Measurements from ENCODE around the gene GALNT13.
A peak's percentile ranks its signal among the peaks of the same experiment; 100 is the strongest.

Gene GALNT13

GRCh38 chr2:154133823-154134222, 262.1 kb downstream of the GALNT13 start:
- Histone ChIP-seq H3K9ac (ENCODE audit: low read length) (no peak overlapping the region), H3K4me3 (ENCODE audit: low read length) (no peak overlapping the region), H3K4me1 (ENCODE audit: control insufficient read depth, low read depth, low read length) (no peaks in the 10 kb centered on the region), H3K36me3 (ENCODE audit: control insufficient read depth, low read depth, low read length) (no peaks in the 10 kb centered on the region), H3K9me3 (ENCODE audit: control insufficient read depth, low read depth, low read length) (no peaks in the 10 kb centered on the region), H3K27ac (ENCODE audit: low read length) (no peak overlapping the region), H3K27me3 (ENCODE audit: control insufficient read depth, insufficient read depth, low read length) (no peaks in the 10 kb centered on the region)

- H3K27me3 ChIP-seq (ENCODE audit: control insufficient read depth, insufficient read depth, low read length), result no peaks in the 10 kb centered on the region
- no peaks in the 10 kb centered on the region for H3K9me3 ChIP-seq (ENCODE audit: control insufficient read depth, low read depth, low read length)
- no peaks in the 10 kb centered on the region for H3K4me1 ChIP-seq (ENCODE audit: control insufficient read depth, low read depth, low read length)
- no peak overlapping the region for H3K9ac ChIP-seq (ENCODE audit: low read length)
- no peak overlapping the region for H3K27ac ChIP-seq (ENCODE audit: low read length)
- no peaks in the 10 kb centered on the region for H3K36me3 ChIP-seq (ENCODE audit: control insufficient read depth, low read depth, low read length)
- no peak overlapping the region for H3K4me3 ChIP-seq (ENCODE audit: low read length)
Observed at GRCh38 chr2:154140249-154141025, 268.7 kb downstream of the GALNT13 start.

- Histone ChIP-seq H3K4me1 (ENCODE audit: control insufficient read depth, low read depth, low read length) (no peaks in the 10 kb centered on the region), H3K9ac (ENCODE audit: low read length) (no peak overlapping the region), H3K36me3 (ENCODE audit: control insufficient read depth, low read depth, low read length) (no peaks in the 10 kb centered on the region), H3K9me3 (ENCODE audit: control insufficient read depth, low read depth, low read length) (no peaks in the 10 kb centered on the region), H3K27ac (ENCODE audit: low read length) (no peak overlapping the region), H3K4me3 (ENCODE audit: low read length) (no peak overlapping the region), H3K27me3 (ENCODE audit: control insufficient read depth, insufficient read depth, low read length) (no peaks in the 10 kb centered on the region)
Observed at GRCh38 chr2:154142480-154142879, 270.8 kb downstream of the GALNT13 start.

GRCh38 chr2:154143105-154143504, 271.4 kb downstream of the GALNT13 start:
- no peaks in the 10 kb centered on the region for H3K27me3 ChIP-seq (ENCODE audit: control insufficient read depth, insufficient read depth, low read length)
- no peaks in the 10 kb centered on the region for H3K4me1 ChIP-seq (ENCODE audit: control insufficient read depth, low read depth, low read length)
- H3K9me3 ChIP-seq (ENCODE audit: control insufficient read depth, low read depth, low read length), result no peaks in the 10 kb centered on the region
- H3K4me3 ChIP-seq (ENCODE audit: low read length), result no peak overlapping the region
- no peak overlapping the region for H3K9ac ChIP-seq (ENCODE audit: low read length)
- peak overlapping the region; percentile 4 for H3K27ac ChIP-seq (ENCODE audit: low read length)
- no peaks in the 10 kb centered on the region for H3K36me3 ChIP-seq (ENCODE audit: control insufficient read depth, low read depth, low read length)

- Histone ChIP-seq H3K27ac (ENCODE audit: low read length) (no peak overlapping the region), H3K9me3 (ENCODE audit: control insufficient read depth, low read depth, low read length) (no peaks in the 10 kb centered on the region), H3K36me3 (ENCODE audit: control insufficient read depth, low read depth, low read length) (no peaks in the 10 kb centered on the region), H3K27me3 (ENCODE audit: control insufficient read depth, insufficient read depth, low read length) (no peaks in the 10 kb centered on the region), H3K4me3 (ENCODE audit: low read length) (no peak overlapping the region), H3K4me1 (ENCODE audit: control insufficient read depth, low read depth, low read length) (no peaks in the 10 kb centered on the region), H3K9ac (ENCODE audit: low read length) (no peak overlapping the region)
Observed at GRCh38 chr2:154158101-154158500, 286.4 kb downstream of the GALNT13 start.

GRCh38 chr2:154161286-154161685, 289.6 kb downstream of the GALNT13 start:
- H3K9ac ChIP-seq (ENCODE audit: low read length), result no peak overlapping the region
- H3K4me1 ChIP-seq (ENCODE audit: control insufficient read depth, low read depth, low read length), result no peaks in the 10 kb centered on the region
- no peak overlapping the region for H3K27ac ChIP-seq (ENCODE audit: low read length)
- H3K36me3 ChIP-seq (ENCODE audit: control insufficient read depth, low read depth, low read length), result no peaks in the 10 kb centered on the region
- no peak overlapping the region for H3K4me3 ChIP-seq (ENCODE audit: low read length)
- no peaks in the 10 kb centered on the region for H3K9me3 ChIP-seq (ENCODE audit: control insufficient read depth, low read depth, low read length)
- H3K27me3 ChIP-seq (ENCODE audit: control insufficient read depth, insufficient read depth, low read length), result no peaks in the 10 kb centered on the region

GRCh38 chr2:154170400-154170799, 298.7 kb downstream of the GALNT13 start:
- Histone ChIP-seq H3K27me3 (ENCODE audit: control insufficient read depth, insufficient read depth, low read length) (no peaks in the 10 kb centered on the region), H3K9ac (ENCODE audit: low read length) (no peak overlapping the region), H3K9me3 (ENCODE audit: control insufficient read depth, low read depth, low read length) (no peaks in the 10 kb centered on the region), H3K27ac (ENCODE audit: low read length) (no peak overlapping the region), H3K4me1 (ENCODE audit: control insufficient read depth, low read depth, low read length) (no peaks in the 10 kb centered on the region), H3K4me3 (ENCODE audit: low read length) (no peak overlapping the region), H3K36me3 (ENCODE audit: control insufficient read depth, low read depth, low read length) (no peaks in the 10 kb centered on the region)

GRCh38 chr2:154173164-154173563, 301.4 kb downstream of the GALNT13 start:
- Histone ChIP-seq H3K4me3 (ENCODE audit: low read length) (no peak overlapping the region), H3K36me3 (ENCODE audit: control insufficient read depth, low read depth, low read length) (no peaks in the 10 kb centered on the region), H3K27me3 (ENCODE audit: control insufficient read depth, insufficient read depth, low read length) (no peaks in the 10 kb centered on the region)

GRCh38 chr2:154173919-154174318, 302.2 kb downstream of the GALNT13 start:
- H3K4me1 ChIP-seq (ENCODE audit: control insufficient read depth, low read depth, low read length), result no peaks in the 10 kb centered on the region
- no peaks in the 10 kb centered on the region for H3K27me3 ChIP-seq (ENCODE audit: control insufficient read depth, insufficient read depth, low read length)
- H3K36me3 ChIP-seq (ENCODE audit: control insufficient read depth, low read depth, low read length), result no peaks in the 10 kb centered on the region
- no peaks in the 10 kb centered on the region for H3K9me3 ChIP-seq (ENCODE audit: control insufficient read depth, low read depth, low read length)
- no peak overlapping the region for H3K4me3 ChIP-seq (ENCODE audit: low read length)
- H3K9ac ChIP-seq (ENCODE audit: low read length), result no peak overlapping the region
- H3K27ac ChIP-seq (ENCODE audit: low read length), result no peak overlapping the region

More at GRCh38 chr2:154173164-154173563, 301.4 kb downstream of the GALNT13 start:
- Histone ChIP-seq H3K4me1 (ENCODE audit: control insufficient read depth, low read depth, low read length) (no peaks in the 10 kb centered on the region), H3K9ac (ENCODE audit: low read length) (no peak overlapping the region), H3K27ac (ENCODE audit: low read length) (no peak overlapping the region), H3K9me3 (ENCODE audit: control insufficient read depth, low read depth, low read length) (no peaks in the 10 kb centered on the region)

GRCh38 chr2:154182008-154182407, 310.3 kb downstream of the GALNT13 start:
- Histone ChIP-seq H3K36me3 (ENCODE audit: control insufficient read depth, low read depth, low read length) (no peaks in the 10 kb centered on the region), H3K9me3 (ENCODE audit: control insufficient read depth, low read depth, low read length) (peaks cover 3% of the 10 kb centered on the region), H3K4me3 (ENCODE audit: low read length) (no peak overlapping the region), H3K4me1 (ENCODE audit: control insufficient read depth, low read depth, low read length) (peaks cover 6% of the 10 kb centered on the region), H3K9ac (ENCODE audit: low read length) (no peak overlapping the region), H3K27ac (ENCODE audit: low read length) (no peak overlapping the region), H3K27me3 (ENCODE audit: control insufficient read depth, insufficient read depth, low read length) (no peaks in the 10 kb centered on the region)

GRCh38 chr2:154187948-154188347, 316.2 kb downstream of the GALNT13 start:
- no peaks in the 10 kb centered on the region for H3K4me1 ChIP-seq (ENCODE audit: control insufficient read depth, low read depth, low read length)
- no peak overlapping the region for H3K9ac ChIP-seq (ENCODE audit: low read length)
- peaks cover 3% of the 10 kb centered on the region for H3K9me3 ChIP-seq (ENCODE audit: control insufficient read depth, low read depth, low read length)
- no peak overlapping the region for H3K4me3 ChIP-seq (ENCODE audit: low read length)
- H3K36me3 ChIP-seq (ENCODE audit: control insufficient read depth, low read depth, low read length), result no peaks in the 10 kb centered on the region
- H3K27me3 ChIP-seq (ENCODE audit: control insufficient read depth, insufficient read depth, low read length), result no peaks in the 10 kb centered on the region
- no peak overlapping the region for H3K27ac ChIP-seq (ENCODE audit: low read length)

GRCh38 chr2:154189953-154190352, 318.2 kb downstream of the GALNT13 start:
- Histone ChIP-seq H3K4me1 (ENCODE audit: control insufficient read depth, low read depth, low read length) (no peaks in the 10 kb centered on the region), H3K27ac (ENCODE audit: low read length) (no peak overlapping the region), H3K27me3 (ENCODE audit: control insufficient read depth, insufficient read depth, low read length) (no peaks in the 10 kb centered on the region)

More at GRCh38 chr2:154189953-154190352, 318.2 kb downstream of the GALNT13 start:
- no peak overlapping the region for H3K4me3 ChIP-seq (ENCODE audit: low read length)
- peaks cover 1% of the 10 kb centered on the region for H3K9me3 ChIP-seq (ENCODE audit: control insufficient read depth, low read depth, low read length)
- H3K9ac ChIP-seq (ENCODE audit: low read length), result no peak overlapping the region
- no peaks in the 10 kb centered on the region for H3K36me3 ChIP-seq (ENCODE audit: control insufficient read depth, low read depth, low read length)
